KMS-11 (cell line): ENCODE results near the gene GLYR1.

Source experiments
- H2AFZ ChIP-seq: fragments of 200-600 bp; sonication (generic); 2 replicates; pipeline ENCODE4 v1.6.1; 2016; ENCODE audit warnings: antibody characterized with exemption, mixed run types, low read depth
- H3K27ac ChIP-seq: fragments of 200-600 bp; sonication (generic); 2 replicates; pipeline ENCODE4 v1.6.1; 2016; ENCODE audit warnings: mild to moderate bottlenecking, mixed run types
- H3K27me3 ChIP-seq: fragments of 200-600 bp; sonication (generic); 2 replicates; pipeline ENCODE4 v1.6.1; 2017; ENCODE audit warnings: mild to moderate bottlenecking, low read depth, mixed run types, moderate library complexity; ENCODE audit not compliant: insufficient read depth
- H3K36me3 ChIP-seq: fragments of 200-600 bp; sonication (generic); 2 replicates; pipeline ENCODE4 v1.6.1; 2017; ENCODE audit warnings: mild to moderate bottlenecking, mixed run types; ENCODE audit not compliant: insufficient read depth
- H3K4me1 ChIP-seq: fragments of 200-600 bp; sonication (generic); 2 replicates; pipeline ENCODE4 v1.6.1; 2016; ENCODE audit warnings: mild to moderate bottlenecking, low read depth, mixed run types; ENCODE audit not compliant: poor library complexity, severe bottlenecking
- H3K4me2 ChIP-seq: fragments of 200-600 bp; sonication (generic); 2 replicates; pipeline ENCODE4 v1.7.0; 2016; ENCODE audit warnings: mild to moderate bottlenecking, mixed run types
- H3K4me3 ChIP-seq: fragments of 200-600 bp; sonication (generic); IDR thresholded peaks from 2 replicates; pipeline ENCODE4 v1.6.1; 2017; ENCODE audit warnings: low read depth, low read length, mixed read lengths; ENCODE audit not compliant: insufficient read depth
- H3K79me2 ChIP-seq: fragments of 200-600 bp; sonication (generic); 2 replicates; pipeline ENCODE4 v1.6.1; 2016; ENCODE audit warnings: low read depth, mixed run types; ENCODE audit not compliant: insufficient read depth
- H3K9ac ChIP-seq: fragments of 200-600 bp; sonication (generic); 2 replicates; pipeline ENCODE4 v1.6.1; 2016; ENCODE audit warnings: mild to moderate bottlenecking, mixed run types
- H4K20me1 ChIP-seq: fragments of 200-600 bp; sonication (generic); 2 replicates; pipeline ENCODE4 v1.6.1; 2016; ENCODE audit warnings: mild to moderate bottlenecking, mixed run types; ENCODE audit not compliant: insufficient read depth
- TF ChIP-seq, protein P1 (sequence below): fragments of 200-600 bp; sonication (generic); conservative IDR thresholded peaks from 2 replicates; pipeline ENCODE4 v1.6.1; 2017; ENCODE audit warnings: low read depth, mild to moderate bottlenecking, antibody characterized with exemption, low read length, moderate library complexity, mixed read lengths

GLYR1 gene

DNA sequence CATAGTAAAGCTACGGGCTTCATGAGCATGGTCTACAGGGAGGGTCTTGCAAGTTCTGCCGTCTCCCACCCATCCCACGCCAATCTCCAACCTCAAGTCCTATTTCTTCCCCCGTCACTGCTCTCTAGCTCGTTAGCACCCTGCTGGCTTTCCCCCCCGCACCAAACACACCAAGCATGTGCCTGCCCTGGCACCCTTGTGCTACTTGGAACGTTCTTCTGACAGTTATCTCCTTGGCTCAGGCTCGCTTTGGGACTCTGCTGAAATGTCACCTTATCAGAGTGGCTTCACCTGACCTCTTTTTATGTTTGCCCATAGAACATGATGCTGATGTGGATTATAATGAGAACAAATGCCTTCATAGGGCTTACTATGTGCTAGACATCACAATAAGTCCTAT is 21.9 kb downstream of the GLYR1 start:
- Histone ChIP-seq H3K27ac (no peak overlapping the region), H3K79me2 (no peaks in the 10 kb centered on the region), H3K27me3 (no peaks in the 10 kb centered on the region), H2AFZ (no peak overlapping the region), H3K4me2 (no peak overlapping the region), H4K20me1 (no peaks in the 10 kb centered on the region), H3K9ac (no peak overlapping the region), H3K4me3 (no peak overlapping the region), H3K36me3 (peaks cover 10% of the 10 kb centered on the region; the same call in 1 of the 2 replicates), H3K4me1 (no peaks in the 10 kb centered on the region)
- TF ChIP-seq, protein P1, sequence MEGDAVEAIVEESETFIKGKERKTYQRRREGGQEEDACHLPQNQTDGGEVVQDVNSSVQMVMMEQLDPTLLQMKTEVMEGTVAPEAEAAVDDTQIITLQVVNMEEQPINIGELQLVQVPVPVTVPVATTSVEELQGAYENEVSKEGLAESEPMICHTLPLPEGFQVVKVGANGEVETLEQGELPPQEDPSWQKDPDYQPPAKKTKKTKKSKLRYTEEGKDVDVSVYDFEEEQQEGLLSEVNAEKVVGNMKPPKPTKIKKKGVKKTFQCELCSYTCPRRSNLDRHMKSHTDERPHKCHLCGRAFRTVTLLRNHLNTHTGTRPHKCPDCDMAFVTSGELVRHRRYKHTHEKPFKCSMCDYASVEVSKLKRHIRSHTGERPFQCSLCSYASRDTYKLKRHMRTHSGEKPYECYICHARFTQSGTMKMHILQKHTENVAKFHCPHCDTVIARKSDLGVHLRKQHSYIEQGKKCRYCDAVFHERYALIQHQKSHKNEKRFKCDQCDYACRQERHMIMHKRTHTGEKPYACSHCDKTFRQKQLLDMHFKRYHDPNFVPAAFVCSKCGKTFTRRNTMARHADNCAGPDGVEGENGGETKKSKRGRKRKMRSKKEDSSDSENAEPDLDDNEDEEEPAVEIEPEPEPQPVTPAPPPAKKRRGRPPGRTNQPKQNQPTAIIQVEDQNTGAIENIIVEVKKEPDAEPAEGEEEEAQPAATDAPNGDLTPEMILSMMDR: no peak

DNA sequence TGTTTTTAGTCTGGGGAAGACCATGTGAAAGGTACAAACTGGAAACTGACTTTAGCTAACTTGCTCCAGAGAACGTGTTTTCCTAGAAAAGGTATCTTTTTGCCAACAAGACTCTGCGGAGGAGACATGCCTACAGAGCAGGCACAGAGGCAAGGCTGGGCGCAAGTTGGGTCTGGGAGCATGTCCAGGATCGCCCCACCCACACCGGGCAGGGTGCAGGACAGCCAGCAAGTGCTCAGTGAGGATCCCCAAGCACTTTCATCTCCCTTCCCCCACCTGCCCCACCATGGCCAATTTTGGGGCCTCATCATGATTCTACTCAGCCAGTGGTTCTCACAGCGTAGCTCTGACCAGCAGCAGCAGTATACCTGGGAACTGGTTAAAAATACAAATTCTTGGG is 26.4 kb downstream of the GLYR1 start:
- TF ChIP-seq, protein P1: no peak
- no peak overlapping the region for H3K9ac ChIP-seq
- no peaks in the 10 kb centered on the region for H3K79me2 ChIP-seq
- no peak overlapping the region for H3K4me2 ChIP-seq
- no peak overlapping the region for H3K27ac ChIP-seq
- no peaks in the 10 kb centered on the region for H3K4me1 ChIP-seq
- peaks cover 5% of the 10 kb centered on the region; the same call in 1 of the 2 replicates for H3K36me3 ChIP-seq
- no peak overlapping the region for H2AFZ ChIP-seq
- no peak overlapping the region for H3K4me3 ChIP-seq
- no peaks in the 10 kb centered on the region for H3K27me3 ChIP-seq
- H4K20me1 ChIP-seq: no peaks in the 10 kb centered on the region

DNA sequence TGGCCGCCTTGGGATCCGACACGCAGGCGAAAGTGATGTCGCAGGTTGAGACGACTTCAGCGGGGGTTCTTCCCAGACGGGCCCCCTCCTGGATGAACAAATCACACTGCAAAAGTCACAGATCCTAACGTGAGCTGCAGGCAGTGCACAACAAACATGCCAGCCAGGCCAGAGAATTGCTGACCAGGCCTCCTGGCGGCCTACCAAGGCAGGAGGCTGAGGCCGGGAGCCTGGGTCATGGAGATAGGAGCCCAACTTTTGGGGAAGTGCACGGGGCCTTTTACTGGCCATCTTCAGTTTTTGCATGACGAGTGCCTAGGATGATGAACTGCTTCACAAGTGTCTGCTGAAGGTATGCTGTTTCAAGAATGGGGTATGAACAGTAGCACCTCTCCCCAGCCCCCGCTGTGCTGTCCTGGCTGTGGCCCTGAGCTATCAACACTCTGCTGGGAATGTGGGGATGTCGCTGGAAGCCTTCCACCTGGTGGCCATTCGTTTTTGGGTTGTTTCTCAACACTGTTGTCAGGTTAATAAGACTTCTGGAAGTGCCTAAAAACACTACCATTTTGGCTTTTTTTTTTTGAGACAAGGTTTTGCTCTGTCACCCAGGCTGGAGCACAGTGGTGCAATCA is 32.4 kb downstream of the GLYR1 start:
- no peak overlapping the region for H3K9ac ChIP-seq
- no peaks in the 10 kb centered on the region for H3K27me3 ChIP-seq

GRCh38 chr16:4814046-4814445 is 33.0 kb downstream of the GLYR1 start:
- Histone ChIP-seq H4K20me1 (no peaks in the 10 kb centered on the region), H3K27me3 (no peaks in the 10 kb centered on the region), H3K4me2 (no peak overlapping the region), H2AFZ (no peak overlapping the region), H3K4me3 (no peak overlapping the region), H3K4me1 (no peaks in the 10 kb centered on the region), H3K27ac (no peak overlapping the region), H3K79me2 (no peaks in the 10 kb centered on the region), H3K9ac (no peak overlapping the region), H3K36me3 (peaks cover 19% of the 10 kb centered on the region; the same call in 1 of the 2 replicates)
- TF ChIP-seq, protein P1: no peak

More for the DNA sequence above, 32.4 kb downstream of the GLYR1 start:
- H4K20me1 ChIP-seq: no peaks in the 10 kb centered on the region
- H3K27ac ChIP-seq: no peak overlapping the region
- no peak overlapping the region for H3K4me3 ChIP-seq
- TF ChIP-seq, protein P1: no peak
- H3K36me3 ChIP-seq: peaks cover 19% of the 10 kb centered on the region; the same call in 1 of the 2 replicates
- no peaks in the 10 kb centered on the region for H3K4me1 ChIP-seq
- H2AFZ ChIP-seq: no peak overlapping the region
- H3K4me2 ChIP-seq: no peak overlapping the region
- H3K79me2 ChIP-seq: no peaks in the 10 kb centered on the region
